ENCODE results near the gene GPR107. TPM values are rescaled to one million over a fixed set of nuclear protein-coding genes. Genes with fewer than 3 reads are reported as not detected.
A peak's percentile ranks its signal among the peaks of the same experiment; 100 is the strongest.

GPR107 gene
- total and polyA plus RNA-seq, 2 of the 8 experiments (the other 6 are each of a cell fraction or from before 2014, with no cell fraction given): 19.3 to 30.7 TPM

DNA sequence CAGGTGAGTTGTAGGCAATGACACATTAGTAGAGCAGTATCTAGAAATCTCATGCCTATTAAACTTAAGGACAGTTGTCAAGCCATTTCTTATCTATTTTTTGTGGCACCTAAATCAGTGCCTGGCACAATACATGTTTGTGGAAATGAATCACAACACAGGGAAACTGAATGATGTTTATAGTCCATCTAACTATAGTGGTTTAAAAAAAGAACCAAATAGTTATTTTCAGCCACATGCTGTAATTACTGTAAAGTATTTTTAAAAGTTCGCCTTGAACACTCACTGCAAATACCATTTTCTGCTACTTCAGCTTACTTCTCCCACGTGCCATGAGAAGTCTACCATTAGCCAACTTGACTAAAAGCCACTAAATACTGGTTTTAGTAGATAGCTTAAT, 32.6 kb upstream of the GPR107 start:
- Histone ChIP-seq H3K18ac (ENCODE audit: extremely low read depth, low read length) (no peak overlapping the region), H4K91ac (replicated peaks; ENCODE audit: insufficient read length, low read length) (no peak overlapping the region), H2BK120ac (replicated peaks; ENCODE audit: low read depth, low read length) (no peak overlapping the region), H4K20me1 (replicated peaks in 1 of 2; ENCODE audit: control insufficient read depth in 1 of 2, insufficient read depth in 2 of 2, low read length in 2 of 2) (no peaks in the 10 kb centered on the region), H3K4me1 (replicated peaks in 1 of 4; ENCODE audit: control insufficient read depth in 3 of 4, insufficient read depth in 4 of 4, low read length in 3 of 4) (no peaks in the 10 kb centered on the region), H3K56ac (replicated peaks; ENCODE audit: insufficient read length, low read depth, low read length) (no peak overlapping the region), H3K4me2 (ENCODE audit: insufficient read depth in 1 of 2, low read depth in 2 of 2, low read length in 2 of 2) (no peak overlapping the region), H3K4ac (replicated peaks; ENCODE audit: insufficient read length, low read depth, low read length) (no peak overlapping the region), H3K23me2 (ENCODE audit: low read depth, low read length) (no peaks in the 10 kb centered on the region), H4K5ac (ENCODE audit: insufficient read length, low read depth, low read length) (no peak overlapping the region), H3K27me3 (replicated peaks in 1 of 4; ENCODE audit: control insufficient read depth in 3 of 4, extremely low read depth in 1 of 4, insufficient read depth in 3 of 4, low read length in 3 of 4) (no peaks in the 10 kb centered on the region), H2AK5ac (ENCODE audit: low read depth, low read length) (no peak overlapping the region), H3K79me2 (ENCODE audit: control insufficient read depth in 1 of 2, insufficient read depth in 2 of 2, low read length in 2 of 2) (peaks cover 0 to 18% of the 10 kb centered on the region in 2 experiments; a peak in 1 of 4 replicates), H3K36me3 (ENCODE audit: control insufficient read depth in 2 of 4, insufficient read depth in 4 of 4, low read length in 3 of 4) (no peaks in the 10 kb centered on the region), H2BK15ac (ENCODE audit: low read length) (no peak overlapping the region), H3K9me3 (ENCODE audit: insufficient read depth in 2 of 2, low read depth in 1 of 2, low read length in 1 of 2) (peaks cover 1 to 2% of the 10 kb centered on the region in 2 experiments; a peak in 1 of 4 replicates), H4K8ac (ENCODE audit: extremely low read depth, insufficient read depth, low read length) (no peak overlapping the region), H3K79me1 (ENCODE audit: low read depth, low read length) (peaks cover 3% of the 10 kb centered on the region; the same call in 1 of the 2 replicates), H3K23ac (ENCODE audit: insufficient read length) (no peak overlapping the region), H2BK5ac (ENCODE audit: low read depth, low read length) (no peak overlapping the region), H2BK20ac (ENCODE audit: low read length) (no peak overlapping the region), H3K14ac (ENCODE audit: insufficient read length) (no peak overlapping the region), H2AFZ (ENCODE audit: low read length) (no peak overlapping the region), H3K9ac (replicated peaks in 1 of 4; ENCODE audit: extremely low read depth in 1 of 4, low read depth in 3 of 4, low read length in 3 of 4) (peak overlapping the region in 1 of 4 experiments; percentile 10; a peak in 1 of 7 replicates), H2BK12ac (ENCODE audit: low read depth, low read length) (no peak overlapping the region), H3K27ac (ENCODE audit: low read depth, low read length) (no peak overlapping the region), H3K4me3 (ENCODE audit: extremely low read depth in 1 of 4, insufficient read depth in 2 of 4, low read depth in 3 of 4, low read length in 4 of 4) (no peak overlapping the region)
- no peak for DNase-seq (ENCODE audit: low read depth in 1 of 2, low spot score in 2 of 2)
- TF ChIP-seq ASH2L (IDR thresholded peaks at IDR 0.05; ENCODE audit: low read length) (no peak), EZH2 (IDR thresholded peaks at IDR 0.05; ENCODE audit: low read depth, low read length, severe bottlenecking) (no peak), GTF2F1 (IDR thresholded peaks at IDR 0.05; ENCODE audit: borderline replicate concordance, low read depth, low read length) (no peak), SP1 (IDR thresholded peaks at IDR 0.05; ENCODE audit: low read depth, low read length) (no peak), NANOG (IDR thresholded peaks at IDR 0.05; ENCODE audit: insufficient read depth, low read depth, low read length, poor library complexity, severe bottlenecking) (no peak), SUZ12 (IDR thresholded peaks at IDR 0.05; ENCODE audit: low read length) (no peak), HDAC6 (IDR thresholded peaks at IDR 0.05; ENCODE audit: low read depth, low read length) (no peak), CHD2 (IDR thresholded peaks at IDR 0.05; ENCODE audit: low read length) (no peak), BRCA1 (IDR thresholded peaks at IDR 0.05; ENCODE audit: low read depth, low read length) (no peak)
- TF ChIP-seq, protein P1, sequence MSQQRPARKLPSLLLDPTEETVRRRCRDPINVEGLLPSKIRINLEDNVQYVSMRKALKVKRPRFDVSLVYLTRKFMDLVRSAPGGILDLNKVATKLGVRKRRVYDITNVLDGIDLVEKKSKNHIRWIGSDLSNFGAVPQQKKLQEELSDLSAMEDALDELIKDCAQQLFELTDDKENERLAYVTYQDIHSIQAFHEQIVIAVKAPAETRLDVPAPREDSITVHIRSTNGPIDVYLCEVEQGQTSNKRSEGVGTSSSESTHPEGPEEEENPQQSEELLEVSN (IDR thresholded peaks at IDR 0.05): no peak
- TF ChIP-seq, protein P2, sequence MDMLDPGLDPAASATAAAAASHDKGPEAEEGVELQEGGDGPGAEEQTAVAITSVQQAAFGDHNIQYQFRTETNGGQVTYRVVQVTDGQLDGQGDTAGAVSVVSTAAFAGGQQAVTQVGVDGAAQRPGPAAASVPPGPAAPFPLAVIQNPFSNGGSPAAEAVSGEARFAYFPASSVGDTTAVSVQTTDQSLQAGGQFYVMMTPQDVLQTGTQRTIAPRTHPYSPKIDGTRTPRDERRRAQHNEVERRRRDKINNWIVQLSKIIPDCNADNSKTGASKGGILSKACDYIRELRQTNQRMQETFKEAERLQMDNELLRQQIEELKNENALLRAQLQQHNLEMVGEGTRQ (IDR thresholded peaks at IDR 0.05; ENCODE audit: low read length): no peak
- CTCF ChIA-PET (ENCODE audit: partially characterized antibody): interaction anchor here (0.8 to 1.6 kb wide), 4 partner anchors 10 to 25 kb away, joined by 3 to 6 read pairs (median 5); no protein-coding TSS in a partner anchor
- 95% methylated on average over 2 of the region's 2 CpGs; no CpG with 5 or more reads in 1 of the 2 experiments for WGBS, 2 experiments (ENCODE audit: extremely low coverage in 1 of 2, insufficient coverage in 1 of 2, insufficient read length in 1 of 2, insufficient replicate concordance in 2 of 2, low coverage in 1 of 2, low lambda C conversion rate in 2 of 2, missing lambda C conversion rate in 1 of 2)
- no peak for FAIRE-seq
- POLR2A ChIA-PET (ENCODE audit: partially characterized antibody): interaction anchor here (1.3 kb wide), 1 partner anchor 22 kb away, joined by 3 read pairs; no protein-coding TSS in a partner anchor
